Measurements from ENCODE around the gene PTGFRN. TPM values are rescaled to one million over a fixed set of nuclear protein-coding genes. Genes with fewer than 3 reads are reported as not detected.

The PTGFRN gene
- total RNA-seq, 1 donor from 2014 or later, result 80.0 TPM

DNA sequence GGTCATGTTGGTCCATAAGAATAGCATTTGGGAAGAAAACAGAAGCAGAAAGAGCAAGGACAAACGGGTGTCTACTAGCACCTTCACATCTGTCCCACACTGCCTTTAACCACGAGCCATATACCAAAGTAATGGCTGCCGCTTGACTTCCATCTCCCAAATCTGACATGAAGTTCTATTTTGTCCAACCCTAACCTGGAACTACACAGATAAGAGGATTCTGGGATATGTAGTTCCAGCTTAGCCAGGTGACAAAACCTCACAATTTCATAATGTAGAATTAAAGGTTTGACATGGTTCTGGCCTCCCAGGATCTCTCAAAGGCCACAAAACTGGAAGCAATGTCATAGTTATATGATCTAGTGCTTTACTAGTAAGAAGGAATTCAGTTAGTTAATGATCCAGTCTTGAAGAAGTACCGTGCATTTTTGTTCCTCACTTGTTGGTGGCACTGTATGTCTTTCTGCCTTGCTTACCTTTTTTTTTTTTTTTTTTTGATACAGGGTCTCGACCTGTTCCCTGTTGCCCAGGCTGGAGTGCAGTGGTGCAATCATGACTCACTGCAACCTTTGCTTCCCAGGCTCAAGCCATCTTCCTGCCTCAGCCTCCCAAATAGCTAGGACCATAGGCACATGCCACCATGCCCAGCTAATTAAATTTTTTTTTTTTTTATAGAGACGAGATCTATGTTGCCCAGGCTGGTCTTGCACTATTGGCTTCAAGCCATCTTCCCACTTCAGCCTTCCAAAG, 17.5 kb downstream of the PTGFRN start:
- peaks cover 19% of the 10 kb centered on the region for H3K36me3 Mint-ChIP-seq
- DNase-seq (ENCODE audit: extremely low spot score, unreplicated experiment), result no peak
- H3K27me3 Mint-ChIP-seq, result no peaks in the 10 kb centered on the region
- no peak overlapping the region for H3K27ac Mint-ChIP-seq
- no peak overlapping the region for H3K4me3 Mint-ChIP-seq
- H3K4me1 Mint-ChIP-seq (ENCODE audit: unreplicated experiment), result peaks cover 2% of the 10 kb centered on the region
- no peaks in the 10 kb centered on the region for H3K9me3 Mint-ChIP-seq
- TF ChIP-seq CTCF (conservative IDR thresholded peaks at IDR 0.05), result no peak

DNA sequence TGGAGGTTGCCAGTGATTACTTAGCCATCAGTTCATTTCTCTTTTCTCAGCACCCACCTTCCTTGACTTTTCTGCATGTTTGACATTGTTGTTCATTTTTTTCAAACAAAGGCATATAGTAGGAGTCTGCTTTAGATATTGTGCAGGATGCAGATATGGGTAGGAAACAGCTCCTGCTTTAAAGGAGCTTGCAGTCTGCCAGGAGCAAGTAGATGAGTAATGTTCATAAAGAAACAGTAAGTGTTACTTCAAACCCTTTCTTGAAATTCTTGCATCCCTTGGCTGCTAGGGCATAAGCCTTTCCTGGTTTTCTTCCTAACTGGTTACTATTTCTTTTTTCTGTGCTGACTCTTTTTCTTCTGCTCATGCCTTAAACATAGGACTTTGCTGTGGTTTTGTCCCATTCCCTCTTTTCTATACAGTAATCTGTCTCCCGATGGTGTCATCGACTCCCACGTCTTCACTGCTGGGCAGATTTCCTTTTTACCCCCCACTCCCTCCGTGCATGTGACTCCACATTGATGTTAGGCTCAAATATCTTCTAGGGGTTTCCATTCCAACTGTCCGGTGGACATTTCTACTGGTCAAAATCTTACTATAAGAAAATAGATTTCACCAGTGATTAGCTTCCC, 20.4 kb downstream of the PTGFRN start:
- Mint-ChIP-seq H3K4me3 (no peak overlapping the region), H3K27ac (no peak overlapping the region), H3K4me1 (ENCODE audit: unreplicated experiment) (peaks cover 7% of the 10 kb centered on the region), H3K27me3 (no peaks in the 10 kb centered on the region), H3K36me3 (peaks cover 18% of the 10 kb centered on the region), H3K9me3 (no peaks in the 10 kb centered on the region)
- no peak for DNase-seq (ENCODE audit: extremely low spot score, unreplicated experiment)
- no peak for TF ChIP-seq CTCF (conservative IDR thresholded peaks at IDR 0.05)

- no peaks in the 10 kb centered on the region for H3K9me3 Mint-ChIP-seq
- peaks cover 21% of the 10 kb centered on the region for H3K36me3 Mint-ChIP-seq
- no peak for DNase-seq (ENCODE audit: extremely low spot score, unreplicated experiment)
- H3K27ac Mint-ChIP-seq, result no peak overlapping the region
- no peak overlapping the region for H3K4me3 Mint-ChIP-seq
- H3K27me3 Mint-ChIP-seq, result no peaks in the 10 kb centered on the region
- peaks cover 9% of the 10 kb centered on the region for H3K4me1 Mint-ChIP-seq (ENCODE audit: unreplicated experiment)
- no peak for TF ChIP-seq CTCF (conservative IDR thresholded peaks at IDR 0.05)
Observed at GRCh38 chr1:116931016-116931918, 21.6 kb downstream of the PTGFRN start.

DNA sequence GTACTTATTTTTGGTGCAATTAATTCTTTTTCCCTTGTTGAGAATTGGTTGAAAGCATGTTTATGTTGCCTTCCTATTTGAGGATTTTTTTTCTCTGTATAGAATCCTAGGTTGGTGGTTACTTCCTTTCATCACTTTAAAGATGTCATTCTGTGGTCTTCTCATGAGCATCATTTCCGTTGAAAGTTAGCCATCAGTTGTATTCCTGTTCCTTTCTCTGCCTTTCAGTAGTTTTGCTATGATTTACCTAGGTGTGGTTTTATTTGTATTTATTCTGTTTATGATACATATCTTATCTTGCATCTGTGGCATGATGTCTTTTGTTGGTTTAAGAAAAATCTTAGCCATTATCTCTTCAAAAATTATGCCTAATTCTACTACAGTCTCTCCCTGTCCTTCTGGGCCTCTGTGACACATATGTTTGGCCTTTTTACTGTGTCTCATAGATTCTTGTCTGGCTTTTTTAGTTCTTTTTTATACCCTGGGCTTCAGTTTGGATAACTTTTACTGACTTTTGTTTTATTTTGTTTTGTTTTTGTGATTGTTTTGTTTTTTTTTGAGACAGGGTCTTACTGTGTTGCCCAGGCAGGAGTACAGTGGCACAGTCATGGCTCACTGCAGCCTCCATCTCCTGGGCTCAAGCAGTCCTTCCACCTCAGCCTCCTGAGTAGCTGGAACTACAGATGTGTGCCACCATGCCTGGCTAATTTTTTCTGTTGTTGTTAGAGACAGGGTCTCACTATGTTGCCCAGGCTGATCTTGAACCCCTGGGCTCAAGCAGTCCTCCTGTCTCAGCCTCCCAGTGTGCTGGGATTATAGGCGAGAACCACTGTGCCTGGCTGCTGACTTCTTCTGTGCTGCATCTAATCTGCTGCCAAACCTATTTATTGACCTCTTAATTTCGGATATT, 24.1 kb downstream of the PTGFRN start:
- TF ChIP-seq CTCF (conservative IDR thresholded peaks at IDR 0.05), result no peak
- Mint-ChIP-seq H3K9me3 (no peaks in the 10 kb centered on the region), H3K27ac (no peak overlapping the region), H3K36me3 (peaks cover 38% of the 10 kb centered on the region), H3K4me3 (no peak overlapping the region), H3K27me3 (no peaks in the 10 kb centered on the region), H3K4me1 (ENCODE audit: unreplicated experiment) (peaks cover 9% of the 10 kb centered on the region)
- DNase-seq (ENCODE audit: extremely low spot score, unreplicated experiment), result no peak
